ENCODE results near the gene IL18BP.
A peak's percentile ranks its signal among the peaks of the same experiment; 100 is the strongest.

IL18BP gene

GRCh38 chr11:72010529-72011233, 12.0 kb downstream of the IL18BP start:
- DNase-seq (ENCODE audit: extremely low read depth in 1 of 2, low read depth in 1 of 2), result no peak

GRCh38 chr11:72012091-72012630, 13.5 kb downstream of the IL18BP start:
- DNase-seq (ENCODE audit: extremely low read depth in 1 of 2, low read depth in 1 of 2), result no peak

DNA sequence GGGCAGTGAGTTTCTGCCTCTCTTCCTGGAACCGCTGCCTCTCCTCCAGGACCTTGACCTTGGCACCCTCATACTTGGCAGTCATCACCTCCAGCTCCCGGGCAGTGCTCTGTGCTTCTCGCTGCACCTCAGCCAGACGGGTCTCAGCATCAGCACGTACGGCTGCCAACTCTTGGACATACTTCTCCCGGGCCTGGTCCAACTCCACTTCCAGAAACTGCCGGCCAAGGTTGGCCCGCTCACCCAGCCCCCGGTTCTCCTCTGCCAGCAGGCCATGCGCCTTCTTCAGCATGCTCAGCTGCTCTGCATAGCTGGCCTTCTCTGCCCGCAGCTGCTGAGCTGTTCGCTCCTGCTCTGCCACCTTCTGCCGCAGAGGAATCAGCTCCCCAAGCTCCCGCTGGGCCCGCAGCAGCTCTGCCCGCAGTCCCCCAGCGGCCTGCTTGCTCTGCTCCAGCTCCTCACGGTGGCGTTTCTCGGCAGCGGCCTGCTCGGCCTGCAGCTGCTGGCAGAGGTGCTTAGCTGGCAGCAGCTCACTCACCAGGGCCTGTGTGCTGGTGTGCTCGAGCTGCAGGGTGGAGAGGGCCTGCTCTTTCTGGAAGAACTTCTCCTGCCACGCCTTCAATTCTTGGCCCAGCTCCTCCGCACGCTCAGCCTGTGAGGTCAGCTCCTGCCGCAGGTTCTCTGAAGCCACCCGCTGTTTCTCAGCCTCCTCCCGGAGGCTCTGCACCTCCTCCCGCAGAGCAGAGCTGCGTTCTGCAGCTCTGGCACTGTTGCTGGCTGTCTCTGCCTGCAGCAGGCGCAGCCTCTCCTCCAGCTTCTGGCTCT, 14.4 kb downstream of the IL18BP start:
- no peak for DNase-seq (ENCODE audit: extremely low read depth in 1 of 2, low read depth in 1 of 2)

DNA sequence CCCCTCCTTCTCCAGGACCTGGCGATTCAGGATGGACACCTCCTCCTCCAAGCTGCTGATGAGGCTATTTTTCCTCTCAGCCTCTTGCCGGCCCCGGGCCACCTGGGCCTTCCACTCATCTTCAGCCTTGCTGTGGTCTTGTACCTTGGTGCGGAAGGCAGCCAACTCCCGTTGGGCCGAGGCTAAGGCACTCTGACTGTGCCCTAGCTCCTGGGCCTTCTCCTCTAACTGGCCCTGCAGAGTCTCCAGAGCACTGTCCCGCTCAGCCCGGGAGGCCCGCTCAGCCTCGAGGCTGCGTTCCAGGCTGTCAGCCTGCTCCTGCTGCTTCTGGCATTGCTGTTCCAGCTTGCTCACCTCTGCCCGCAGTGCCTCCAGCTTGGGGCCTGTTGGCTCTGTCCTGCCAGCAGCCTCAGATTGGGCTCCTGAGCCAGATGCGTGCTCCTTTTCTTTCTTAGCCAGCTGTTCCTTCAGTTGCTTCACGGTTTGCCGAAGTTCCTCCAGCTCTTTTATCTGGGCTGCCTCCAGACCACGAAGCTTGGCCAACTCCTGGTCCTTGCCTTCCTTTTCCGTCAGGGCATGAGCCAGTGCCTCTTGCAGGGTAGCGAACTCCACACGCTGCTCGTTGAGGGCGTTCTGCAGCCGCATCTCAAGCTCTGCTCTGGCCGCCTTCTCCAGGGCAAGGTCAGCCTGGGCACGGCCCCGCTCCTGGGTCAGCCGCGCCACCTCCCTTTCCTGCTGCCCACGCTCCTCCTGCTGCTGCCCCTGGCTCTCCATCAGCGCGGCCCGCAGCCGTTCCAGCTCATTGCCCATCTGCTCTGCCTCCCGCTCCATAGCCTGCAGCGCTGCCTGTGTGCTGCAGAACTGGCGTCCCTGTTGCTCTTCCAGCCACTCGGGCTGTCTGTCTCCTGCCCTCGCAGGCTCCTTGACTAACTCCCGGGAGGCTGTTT, 15.3 kb downstream of the IL18BP start:
- DNase-seq (ENCODE audit: extremely low read depth in 1 of 2, low read depth in 1 of 2), result no peak

DNA sequence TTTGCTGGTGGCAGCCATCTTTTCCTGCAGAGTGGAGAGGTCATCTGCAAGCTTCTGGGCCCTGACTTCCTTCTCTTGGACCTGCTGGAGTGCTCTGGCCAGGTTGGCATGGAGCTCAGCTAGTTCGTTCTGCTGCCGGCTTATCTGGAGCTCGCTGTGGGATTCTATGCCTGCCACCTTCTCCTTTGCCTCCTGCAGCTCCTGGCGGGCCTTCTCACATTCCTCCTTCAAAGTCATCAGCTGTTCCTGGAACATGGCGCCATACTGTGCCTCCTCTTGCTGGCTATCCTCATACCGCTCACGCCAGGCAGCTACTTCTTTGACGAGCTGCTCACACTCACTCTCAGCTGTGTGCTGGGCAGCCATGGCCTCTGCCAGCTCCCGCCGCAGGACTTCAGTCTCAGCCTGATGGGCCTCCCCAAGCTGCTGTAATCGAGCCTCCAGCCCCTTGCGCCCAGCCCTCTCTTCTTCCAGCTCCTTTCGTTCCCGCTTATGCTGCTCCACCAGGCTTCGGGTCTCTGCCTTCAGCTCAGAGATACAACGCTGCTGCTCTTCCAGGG, 16.1 kb downstream of the IL18BP start:
- no peak for DNase-seq (ENCODE audit: extremely low read depth in 1 of 2, low read depth in 1 of 2)

GRCh38 chr11:72015511-72016061, 16.9 kb downstream of the IL18BP start:
- DNase-seq (ENCODE audit: extremely low read depth in 1 of 2, low read depth in 1 of 2), result no peak

GRCh38 chr11:72018171-72018570, 19.5 kb downstream of the IL18BP start:
- no peak for DNase-seq (ENCODE audit: extremely low read depth in 1 of 2, low read depth in 1 of 2)

DNA sequence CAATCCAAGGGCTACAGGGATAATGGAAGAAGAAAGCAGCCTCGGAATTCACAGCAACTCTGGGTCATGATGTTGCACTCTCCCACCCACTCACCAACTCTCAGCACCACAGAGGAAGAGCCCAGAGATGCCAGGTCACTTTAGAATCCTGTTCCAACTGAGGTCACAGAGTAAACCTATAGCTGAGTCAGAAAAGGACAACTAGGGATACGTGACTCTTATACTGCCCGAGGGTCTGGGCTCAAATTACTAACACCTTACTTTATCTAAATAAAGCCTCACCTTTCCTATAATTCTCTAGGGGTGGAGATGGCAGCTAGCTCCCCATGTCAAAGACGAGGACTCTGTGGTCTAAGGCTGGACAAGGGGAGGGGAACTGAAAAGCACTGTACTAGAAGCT, 24.6 kb downstream of the IL18BP start:
- DNase-seq (ENCODE audit: extremely low read depth in 1 of 2, low read depth in 1 of 2), result no peak

DNA sequence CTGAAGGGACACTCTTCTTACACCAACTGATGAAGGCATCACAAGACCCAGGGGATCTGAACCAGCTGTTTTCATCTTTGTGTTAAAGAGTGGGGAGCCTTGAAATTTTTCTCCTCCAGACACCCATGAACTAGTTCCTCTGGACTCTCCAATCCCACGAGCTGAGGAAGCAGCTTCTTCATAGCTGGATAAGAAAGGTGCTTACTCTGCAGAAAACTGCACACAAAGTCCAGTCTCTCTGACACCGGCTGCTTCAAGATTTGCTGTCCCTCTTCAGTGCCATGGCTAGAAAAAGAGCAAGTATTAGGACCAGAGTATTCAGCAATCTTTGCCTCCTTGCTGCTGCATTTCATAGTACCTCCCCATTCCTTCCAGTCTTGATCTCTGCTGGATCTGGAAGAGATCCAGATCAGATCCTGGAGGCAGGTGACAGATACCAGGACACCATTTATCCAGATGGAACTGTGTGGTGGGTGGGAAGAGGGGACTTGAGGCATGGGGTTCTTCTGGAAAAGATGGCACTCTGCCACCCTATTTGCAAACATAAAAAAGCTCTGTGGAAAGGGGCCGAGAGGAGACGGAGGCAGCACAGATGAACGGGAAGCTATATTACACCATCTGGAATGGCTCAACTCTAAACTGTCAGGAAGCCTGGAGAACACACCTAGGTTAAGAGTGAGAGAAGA, 25.5 kb downstream of the IL18BP start:
- no peak for DNase-seq (ENCODE audit: extremely low read depth in 1 of 2, low read depth in 1 of 2)

DNA sequence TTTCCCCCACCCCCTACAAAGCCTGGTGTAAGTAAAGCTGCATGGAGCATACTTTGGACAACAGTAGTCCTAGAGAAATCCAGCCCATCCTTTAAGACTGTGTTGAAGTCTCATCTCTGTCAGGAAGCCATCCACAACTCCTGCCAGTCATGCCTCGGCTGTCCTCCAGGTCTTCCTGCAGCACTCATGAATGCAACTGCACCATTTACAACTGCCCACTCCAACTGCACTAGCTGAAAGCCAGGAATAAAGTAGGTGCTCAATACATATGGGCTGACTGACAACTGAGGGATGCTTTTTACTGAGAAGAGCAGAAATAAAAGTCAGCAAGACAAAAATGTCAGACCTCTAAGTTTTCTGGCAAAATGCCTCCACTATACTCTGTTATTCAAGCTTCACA, 27.4 kb downstream of the IL18BP start:
- DNase-seq (ENCODE audit: extremely low read depth in 1 of 2, low read depth in 1 of 2), result no peak

GRCh38 chr11:72030472-72031045, 31.9 kb downstream of the IL18BP start:
- no peak for DNase-seq (ENCODE audit: extremely low read depth in 1 of 2, low read depth in 1 of 2)

DNA sequence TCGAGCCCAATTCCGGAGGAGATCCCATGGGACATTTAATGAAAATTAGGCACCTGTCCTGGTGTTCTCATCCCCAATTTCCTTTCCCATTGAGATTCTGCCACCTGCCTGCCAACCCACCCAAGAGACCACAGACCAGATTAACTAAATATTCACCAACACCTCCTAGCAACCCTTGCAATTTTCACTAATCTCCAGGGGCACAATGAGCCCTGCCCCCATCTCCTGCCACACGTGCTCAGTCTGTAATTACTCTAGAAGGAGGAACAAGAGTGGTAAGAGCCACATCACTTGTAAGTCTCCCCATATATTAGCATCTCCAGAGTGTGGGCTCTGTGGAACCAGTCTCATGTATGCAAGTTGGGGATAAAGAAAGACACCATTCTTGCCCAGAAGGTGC, 38.0 kb downstream of the IL18BP start:
- no peak for DNase-seq (ENCODE audit: extremely low read depth in 1 of 2, low read depth in 1 of 2)

DNA sequence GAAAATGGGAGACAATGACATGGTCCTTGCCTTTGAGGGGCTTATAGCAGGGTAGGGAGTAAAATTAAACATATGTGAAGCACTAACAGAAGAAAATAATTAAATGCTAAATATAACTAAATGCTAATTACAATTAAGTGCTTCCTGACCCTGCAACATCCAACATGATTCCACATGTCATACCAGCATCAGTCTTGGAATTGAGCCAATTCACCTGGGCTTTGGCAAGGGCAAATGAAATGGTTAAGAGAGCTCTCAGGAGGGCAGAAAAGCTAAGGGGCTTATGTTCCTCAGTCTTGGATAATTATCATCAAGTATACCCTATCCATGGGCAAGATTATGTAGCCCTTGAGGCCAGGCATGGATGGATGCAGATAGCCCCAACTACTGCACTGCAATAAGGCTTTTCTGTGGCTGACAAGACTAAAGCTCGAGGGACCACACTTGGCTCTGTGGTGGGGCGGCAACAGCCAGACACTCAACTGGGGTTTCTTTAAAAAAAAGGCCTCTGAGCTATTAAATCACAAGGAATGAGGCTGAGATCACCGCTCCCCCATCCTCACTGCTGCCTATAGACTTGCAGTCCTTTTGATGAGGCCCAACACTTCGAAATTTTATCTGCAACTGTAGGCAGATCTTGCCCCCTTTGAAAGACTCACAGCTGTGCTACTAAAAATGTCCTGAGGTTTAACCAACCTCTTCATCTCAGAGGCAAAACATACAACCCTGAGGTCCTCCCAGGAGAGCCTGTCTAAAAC, 39.0 kb downstream of the IL18BP start:
- DNase-seq (ENCODE audit: extremely low read depth in 1 of 2, low read depth in 1 of 2), result no peak

DNA sequence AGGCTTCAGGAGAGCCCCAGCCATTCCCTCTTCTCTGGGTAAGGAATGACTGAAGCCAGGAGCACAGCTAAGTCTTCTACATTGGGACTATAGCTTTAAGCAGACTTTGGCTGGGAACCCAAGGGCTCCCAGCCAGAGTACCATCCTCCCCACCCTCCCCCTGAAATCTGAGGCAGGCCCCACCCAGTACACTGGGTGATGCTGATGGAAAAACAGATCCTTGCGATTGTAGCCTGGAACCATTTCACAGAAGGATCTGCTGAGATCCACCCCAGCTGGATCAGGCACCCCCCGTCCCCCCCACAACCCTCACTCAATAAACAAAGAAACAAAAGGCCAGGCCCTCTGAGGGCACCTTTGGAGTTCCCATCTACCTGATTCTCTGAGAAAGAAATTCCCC, 39.8 kb downstream of the IL18BP start:
- DNase-seq (ENCODE audit: extremely low read depth in 1 of 2, low read depth in 1 of 2), result no peak

DNA sequence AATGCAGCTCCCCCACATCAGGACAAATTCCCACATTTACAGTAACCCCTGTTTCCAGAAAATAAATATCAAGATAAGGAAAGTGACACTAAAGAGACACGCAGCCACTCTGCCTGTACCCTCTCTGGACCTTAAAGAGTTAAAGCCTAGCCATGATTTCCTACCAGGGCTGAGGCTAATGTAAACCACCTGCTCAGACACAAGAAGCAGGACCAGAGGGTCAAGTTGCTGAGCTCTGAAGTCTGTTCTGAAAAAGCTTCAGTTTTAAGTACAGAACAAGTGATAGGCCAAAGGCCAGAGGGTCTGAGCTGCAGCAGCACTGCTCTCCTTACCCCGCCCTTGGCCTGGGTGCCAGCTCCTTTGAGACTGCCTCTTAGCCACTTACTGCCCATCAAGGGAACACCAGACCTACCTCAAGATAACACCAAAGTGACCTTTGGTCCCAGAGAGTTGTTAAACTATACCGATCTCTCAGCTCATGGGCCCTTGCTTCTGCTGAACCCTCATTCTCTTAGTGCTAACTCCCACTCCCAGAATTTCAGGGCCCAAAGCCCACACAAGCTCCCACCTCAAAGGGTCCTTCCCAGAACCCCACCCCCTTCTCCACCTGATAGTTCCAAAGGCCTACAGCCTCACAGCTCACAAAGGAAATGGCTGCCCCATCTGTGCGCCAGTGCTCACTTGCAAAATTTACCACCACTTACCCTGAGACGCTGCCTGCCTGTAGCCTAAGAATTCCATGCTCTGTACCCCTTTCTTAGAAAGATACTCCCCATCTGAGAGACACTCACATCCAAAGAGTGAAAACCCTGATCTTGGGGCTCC, 40.5 kb downstream of the IL18BP start:
- DNase-seq (ENCODE audit: extremely low read depth in 1 of 2, low read depth in 1 of 2), result no peak

GRCh38 chr11:72039856-72040401, 41.2 kb downstream of the IL18BP start:
- no peak for DNase-seq (ENCODE audit: extremely low read depth in 1 of 2, low read depth in 1 of 2)

DNA sequence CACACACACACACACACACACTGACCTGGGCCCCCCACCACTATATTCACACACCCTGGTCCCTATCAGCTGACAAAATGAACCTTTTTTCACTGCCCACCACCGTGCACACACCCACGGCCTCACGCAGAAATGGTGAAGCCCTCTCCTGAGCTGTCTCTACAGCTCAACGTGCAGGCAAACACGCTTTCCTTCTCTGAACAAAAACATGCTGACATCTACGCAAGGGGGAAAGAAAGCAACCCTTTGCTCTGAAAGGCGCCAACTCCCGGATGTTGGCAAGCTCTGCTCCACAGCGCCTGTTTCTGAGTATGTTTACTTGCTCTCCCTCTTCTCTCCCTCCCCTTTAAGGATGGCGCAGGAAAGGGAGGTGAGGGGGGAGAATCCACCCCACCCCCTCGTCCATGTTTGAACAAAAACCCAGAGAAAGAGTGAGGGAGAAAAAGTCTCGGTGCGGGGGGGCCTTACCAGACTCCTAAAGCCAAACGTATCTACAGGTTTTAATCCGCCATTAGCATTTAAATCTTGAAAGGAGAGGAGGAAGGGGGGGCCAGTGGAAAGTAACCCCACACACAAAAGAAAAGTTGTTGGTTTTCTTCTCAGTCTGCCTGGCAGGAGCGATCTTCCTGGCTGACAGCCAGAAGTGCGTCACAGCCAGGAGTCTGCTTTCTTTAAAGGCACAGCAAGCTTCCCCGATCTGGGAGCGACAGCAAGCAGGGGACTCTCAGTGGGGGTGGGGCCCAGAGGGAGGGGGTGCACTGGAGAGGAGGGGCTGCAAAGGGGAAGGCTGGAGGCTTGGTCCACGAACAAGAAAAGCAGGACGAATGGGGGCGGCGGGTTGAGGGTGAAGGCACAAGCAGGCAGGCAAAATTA, 42.0 kb downstream of the IL18BP start:
- peak in 1 of 2 donors; percentile 47 for DNase-seq (ENCODE audit: extremely low read depth in 1 of 2, low read depth in 1 of 2)
